HCEC 1CT (cell line): Measurements from ENCODE around the gene TNS1.
A peak's percentile ranks its signal among the peaks of the same experiment; 100 is the strongest.
"Not testable (repeated sequence)": the region's sequence is repeated elsewhere in the genome, so short reads cannot be mapped to it uniquely, and the experiment has no call there.

ENCODE experiments used
- DNase-seq: peaks from one replicate; pipeline ENCODE4 v3.0.0-alpha.2; 2017

Gene TNS1

DNA sequence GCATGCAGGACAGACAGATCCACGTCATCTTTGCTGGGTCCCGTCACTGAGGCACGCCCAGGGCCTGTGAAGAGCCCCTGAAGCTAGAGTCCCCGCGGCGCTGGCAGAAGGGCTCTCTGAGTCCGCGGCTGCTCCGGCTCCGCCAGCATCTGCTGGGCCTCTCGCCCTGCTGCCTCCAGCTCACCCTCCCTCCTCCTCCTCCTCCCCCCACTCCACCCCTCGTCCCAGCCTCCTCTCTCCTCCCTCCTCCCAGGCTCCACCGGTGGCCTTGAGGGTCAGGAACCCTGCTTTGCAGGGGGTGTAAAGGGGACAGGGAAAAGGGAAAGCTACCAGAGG lies at the start of gene TNS1:
TSS of gene TNS1 (minus strand) at position 151 of the 336 bp plus-strand sequence. CDS start at position 28, 123 bp downstream.
- peak; percentile 48 for DNase-seq

GRCh38 chr2:218051903-218052302 lies 49.1 kb upstream of the TNS1 start:
- no peak for DNase-seq

- no peak for DNase-seq
Observed at GRCh38 chr2:218047536-218048225, 44.9 kb upstream of the TNS1 start.

DNA sequence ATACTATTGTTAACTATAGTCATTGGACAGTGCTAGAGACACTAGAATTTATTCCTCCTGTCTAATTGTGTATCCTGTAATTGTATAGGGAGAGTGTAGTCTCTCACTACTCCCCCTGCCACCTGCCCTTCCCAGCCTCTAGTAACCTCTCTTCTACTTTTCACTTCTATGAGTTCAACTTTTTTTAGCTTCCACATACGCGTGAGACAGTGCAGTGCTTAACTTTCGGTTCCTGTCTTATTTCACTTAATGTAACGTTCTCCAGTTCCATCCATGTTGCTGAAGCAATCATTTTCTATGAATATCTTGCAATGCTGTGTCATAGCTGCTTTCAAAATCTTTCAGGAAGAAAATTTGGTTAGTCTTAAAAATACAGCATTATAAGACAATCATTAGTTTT lies 43.4 kb upstream of the TNS1 start:
- DNase-seq, result no peak

GRCh38 chr2:218044599-218044998 lies 41.8 kb upstream of the TNS1 start:
- not testable (repeated sequence) for DNase-seq

DNA sequence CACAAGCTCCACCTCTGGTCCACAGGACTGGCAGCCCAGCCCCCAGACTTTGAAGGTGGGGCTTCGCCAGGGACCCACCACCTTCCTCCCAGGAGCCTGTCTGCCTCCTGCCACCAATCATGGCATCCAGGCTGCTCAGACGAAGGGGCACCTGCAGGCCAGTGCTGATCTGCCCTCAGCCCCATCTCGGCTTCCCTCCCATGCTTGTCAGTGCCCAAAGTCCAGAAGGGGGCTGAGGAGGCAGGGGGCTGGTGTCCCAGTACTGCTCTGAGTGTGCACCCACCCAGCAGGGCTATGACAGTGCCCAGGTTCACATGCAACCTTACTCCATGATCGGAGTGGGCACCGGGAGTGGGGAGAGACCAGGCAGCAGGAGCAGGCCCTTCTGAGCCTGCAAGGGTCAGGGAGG lies 40.9 kb upstream of the TNS1 start:
- no peak for DNase-seq

GRCh38 chr2:218043100-218043499 lies 40.3 kb upstream of the TNS1 start:
- no peak for DNase-seq

DNA sequence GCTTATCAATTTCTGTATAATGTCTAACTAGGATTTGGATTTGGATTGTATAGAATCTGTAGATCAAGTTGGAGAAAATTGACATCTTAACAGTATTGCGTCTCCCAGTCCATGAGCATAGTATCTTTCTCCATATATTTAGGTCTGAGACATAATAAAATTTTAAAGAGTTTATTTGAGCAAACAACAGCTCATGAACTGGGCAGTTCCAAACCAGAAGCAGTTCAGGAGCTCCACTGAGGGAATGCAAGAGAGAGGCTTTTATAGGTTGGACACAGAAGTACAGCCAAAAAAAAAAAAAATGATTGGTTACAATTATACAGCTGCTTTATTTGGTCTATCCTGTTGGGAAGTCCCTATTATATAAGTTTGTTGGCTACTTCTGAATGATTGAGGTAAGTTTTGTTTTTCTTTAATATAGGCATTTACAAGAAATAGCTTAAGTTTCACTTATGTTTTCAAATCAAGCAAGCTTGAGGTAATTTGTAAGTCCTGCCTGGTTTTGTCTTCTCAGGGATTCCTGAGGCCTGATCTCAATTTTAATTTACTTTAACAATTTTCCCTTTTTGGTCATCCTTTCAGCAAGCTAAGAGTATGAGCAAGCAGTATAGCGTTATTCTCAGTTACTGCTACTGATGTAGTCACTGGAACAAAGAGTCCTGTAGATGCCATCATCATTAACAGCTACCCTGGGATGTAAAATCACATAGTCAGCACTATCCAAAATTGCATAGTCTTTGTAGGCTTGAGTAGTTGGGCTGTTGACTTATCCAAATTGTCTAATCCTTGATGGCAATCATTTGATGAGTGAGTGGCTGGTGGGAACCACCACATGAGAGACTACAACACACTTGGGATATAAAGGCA lies 38.7 kb upstream of the TNS1 start:
- no peak for DNase-seq

DNA sequence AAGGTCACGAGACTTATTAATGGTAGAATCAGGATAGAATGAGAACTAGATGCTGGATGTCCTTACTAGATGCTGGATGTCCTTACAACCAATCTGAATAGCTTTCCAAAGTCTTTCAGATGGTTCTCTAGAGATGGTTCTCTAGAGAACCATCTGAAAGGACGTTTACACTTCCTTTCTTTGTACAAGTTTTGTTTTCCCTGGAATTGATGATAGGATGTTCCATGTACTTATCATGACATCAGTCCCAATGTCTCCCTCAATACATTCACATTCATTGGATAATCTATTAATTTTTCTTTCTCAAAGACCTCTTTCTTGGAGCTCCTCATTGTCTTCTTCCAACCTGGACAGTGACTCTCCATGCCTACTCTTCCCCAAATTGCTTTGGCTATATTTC lies 38.1 kb upstream of the TNS1 start:
- DNase-seq, result no peak

DNA sequence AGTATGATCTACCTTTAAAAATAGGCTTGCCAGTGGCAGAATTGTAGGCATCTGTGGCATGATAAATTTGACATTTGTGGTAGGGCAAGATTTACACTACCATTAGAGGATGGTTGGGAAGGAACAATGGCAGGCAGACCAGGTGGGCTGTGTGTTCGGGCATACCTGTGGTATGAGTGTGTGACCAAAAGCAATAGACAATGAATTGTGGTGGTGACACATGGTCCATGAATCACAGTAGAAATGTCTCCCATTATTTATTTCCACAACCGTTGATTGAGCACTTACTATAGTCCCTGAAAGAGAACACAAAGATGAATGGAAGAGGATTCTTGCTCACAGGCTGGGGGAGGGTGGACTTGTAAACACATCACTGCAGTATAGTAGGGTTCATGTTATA lies 36.4 kb upstream of the TNS1 start:
- DNase-seq, result peak; percentile 5

GRCh38 chr2:218036371-218036770 lies 33.6 kb upstream of the TNS1 start:
- no peak for DNase-seq

GRCh38 chr2:218035463-218036100 lies 32.8 kb upstream of the TNS1 start:
- DNase-seq, result no peak

DNA sequence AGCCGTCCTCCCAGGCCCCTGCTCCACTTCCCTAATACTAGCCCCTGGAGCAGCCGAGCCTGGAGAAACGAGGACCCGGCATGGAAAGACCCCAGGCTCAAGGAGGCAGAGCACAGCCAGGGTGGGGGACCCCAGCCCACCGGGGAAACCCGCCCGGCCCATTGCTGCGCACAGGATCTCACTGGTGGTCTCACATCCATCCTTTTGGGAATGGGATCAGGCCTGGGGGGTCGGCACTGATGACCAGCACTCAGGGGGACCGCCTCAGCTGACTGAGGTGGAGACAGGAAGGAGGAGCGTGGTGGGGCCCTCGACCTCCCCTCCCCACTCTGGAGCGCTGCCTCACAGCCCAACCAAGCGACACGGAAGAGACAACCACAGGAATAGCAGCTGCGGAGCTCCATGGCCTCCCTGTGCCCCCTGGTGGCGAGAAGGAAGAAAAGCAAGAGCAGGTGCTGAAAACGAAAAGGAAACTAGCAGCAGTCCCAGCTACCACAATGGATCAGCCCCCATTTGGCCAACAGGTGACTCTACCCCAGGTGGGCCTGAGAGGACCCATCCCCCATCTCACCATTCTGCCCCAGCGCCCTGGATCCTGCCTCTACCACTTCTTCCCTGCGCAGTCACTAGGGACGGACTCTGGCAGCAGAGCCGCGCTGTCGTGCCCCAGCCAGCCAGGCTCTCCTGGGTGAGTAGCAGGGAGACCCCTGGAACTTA lies 31.9 kb upstream of the TNS1 start:
- peak; percentile 41 for DNase-seq

GRCh38 chr2:218033590-218034496 lies 31.0 kb upstream of the TNS1 start:
- no peak for DNase-seq

DNA sequence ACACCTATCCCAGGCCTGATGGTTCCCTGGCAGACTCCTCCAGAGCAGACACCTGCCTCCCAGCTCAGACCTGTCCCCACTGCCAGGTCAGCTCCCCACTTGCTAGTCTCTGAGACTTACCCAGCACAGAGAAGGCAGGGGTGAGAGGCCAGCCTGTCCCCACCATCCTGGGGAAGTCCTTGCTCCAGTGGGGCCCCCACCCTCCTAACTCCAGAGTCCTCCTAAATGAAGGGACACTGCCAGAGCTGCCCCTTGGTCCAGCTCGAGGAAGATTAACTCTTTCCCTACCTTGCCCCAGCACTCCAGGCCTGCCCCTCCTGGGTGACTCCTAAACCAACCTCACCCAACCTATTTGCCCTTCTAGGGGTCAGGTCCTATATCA lies 30.4 kb upstream of the TNS1 start:
- no peak for DNase-seq

DNA sequence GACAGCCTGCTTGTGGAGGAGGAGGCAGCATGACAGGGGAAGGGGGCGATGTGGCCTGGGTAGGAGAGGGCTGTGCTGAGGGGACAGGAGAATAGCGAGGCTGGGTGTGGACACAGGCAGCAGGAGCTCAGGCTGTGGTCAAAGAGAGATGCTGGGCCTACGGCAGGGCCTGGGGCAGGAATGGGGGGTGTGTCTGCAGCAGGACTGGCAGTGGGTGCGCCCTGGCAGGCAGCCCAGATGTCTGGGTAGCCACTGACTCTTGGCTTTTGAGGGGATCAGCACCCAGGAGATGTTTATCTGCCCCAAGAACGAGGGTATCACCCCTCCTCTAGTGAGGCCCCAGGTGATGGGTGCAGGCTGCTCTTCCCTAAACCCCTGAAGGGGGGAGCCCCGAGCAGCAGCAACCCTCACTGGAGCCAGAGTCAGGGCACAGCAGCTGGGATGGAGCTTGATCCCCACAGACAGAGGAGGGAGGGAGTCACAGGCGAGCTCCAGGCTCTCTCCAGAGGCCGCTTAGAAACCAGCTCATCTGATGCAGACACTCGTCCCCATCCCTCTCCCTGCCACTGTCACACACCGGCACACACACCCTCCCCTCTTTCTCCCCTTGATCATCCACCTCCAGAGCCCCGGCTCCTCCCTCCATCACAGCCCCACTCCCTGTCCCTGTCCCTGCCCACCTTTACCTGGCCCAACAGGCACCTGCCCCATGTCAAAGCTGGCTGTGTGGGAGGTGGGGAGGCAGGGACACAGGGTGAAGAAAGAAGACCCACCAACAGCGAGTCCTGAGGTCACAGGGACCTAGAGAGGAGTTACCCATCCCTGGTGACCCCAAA lies 29.8 kb upstream of the TNS1 start:
- DNase-seq, result no peak

GRCh38 chr2:218031771-218032257 lies 29.0 kb upstream of the TNS1 start:
- DNase-seq, result no peak

DNA sequence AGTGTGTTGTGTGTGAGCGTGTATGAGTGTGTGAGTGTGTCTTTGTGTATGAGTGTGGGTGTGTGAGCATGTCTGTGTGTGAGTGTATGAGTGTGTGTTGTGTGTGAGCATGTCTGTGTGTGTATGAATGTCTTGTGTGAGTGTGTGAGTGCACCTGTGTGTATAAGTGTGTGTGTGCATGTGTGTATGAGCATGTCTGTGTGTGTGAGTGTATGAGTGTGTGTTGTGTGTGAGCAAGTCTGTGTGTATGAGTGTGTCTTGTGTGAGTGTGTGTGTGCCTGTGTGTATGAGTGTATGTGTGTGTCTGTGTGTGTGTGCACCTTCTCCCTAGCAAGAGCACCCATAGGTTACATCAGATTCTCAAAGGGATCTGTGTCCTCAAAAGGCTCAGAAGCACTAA lies 28.5 kb upstream of the TNS1 start:
- DNase-seq, result no peak

DNA sequence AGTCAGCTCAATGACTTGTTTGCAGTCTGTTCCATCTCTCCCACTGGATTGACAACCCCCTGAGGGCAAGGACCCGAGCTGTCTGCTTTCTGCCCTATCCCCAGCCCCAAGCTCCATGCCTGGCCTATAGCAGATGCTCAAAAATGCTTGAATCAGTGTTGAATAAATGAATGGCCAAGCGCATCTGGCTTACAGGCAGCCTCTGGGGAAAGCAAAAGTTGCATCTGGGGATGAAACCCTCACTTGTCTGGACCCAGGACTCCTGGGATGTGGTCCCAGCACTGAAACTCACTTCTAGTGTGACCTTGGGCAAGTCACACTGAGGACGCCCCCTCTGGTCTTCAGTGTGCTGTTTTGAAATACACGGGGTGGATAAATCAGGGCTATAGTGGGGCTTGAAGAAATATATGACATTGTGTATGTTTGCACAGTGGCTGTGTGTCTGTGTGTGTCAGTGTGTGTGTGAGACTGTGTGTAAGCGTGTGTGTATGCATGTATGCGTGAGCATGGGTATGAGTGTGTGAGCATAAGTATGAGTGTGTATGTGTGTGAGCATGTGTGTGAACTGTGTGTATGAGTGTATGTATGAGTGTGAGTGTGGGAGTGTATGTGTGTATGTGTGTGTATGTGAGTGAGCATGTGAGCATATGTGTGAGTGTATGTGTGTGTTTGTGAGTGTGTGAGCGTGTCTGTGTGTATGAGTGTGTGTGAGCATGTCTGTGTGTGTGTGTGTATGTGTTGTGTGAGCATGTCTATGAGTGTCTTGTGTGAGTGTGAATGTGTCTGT lies 27.8 kb upstream of the TNS1 start:
- no peak for DNase-seq
